HL-60 (cell line): ENCODE data around the gene ARFIP2.

ENCODE experiments used
- GABPA ChIP-seq: IDR thresholded peaks from 2 replicates; pipeline ENCODE4 v1.6.1; 2012; ENCODE audit warnings: low read depth
- TF ChIP-seq, protein P1 (sequence below): IDR thresholded peaks from one replicate; pipeline ENCODE4 v1.5.1; 2011; ENCODE audit warnings: low read length, control low read depth, inconsistent platforms; ENCODE audit not compliant: insufficient read depth

DNA sequence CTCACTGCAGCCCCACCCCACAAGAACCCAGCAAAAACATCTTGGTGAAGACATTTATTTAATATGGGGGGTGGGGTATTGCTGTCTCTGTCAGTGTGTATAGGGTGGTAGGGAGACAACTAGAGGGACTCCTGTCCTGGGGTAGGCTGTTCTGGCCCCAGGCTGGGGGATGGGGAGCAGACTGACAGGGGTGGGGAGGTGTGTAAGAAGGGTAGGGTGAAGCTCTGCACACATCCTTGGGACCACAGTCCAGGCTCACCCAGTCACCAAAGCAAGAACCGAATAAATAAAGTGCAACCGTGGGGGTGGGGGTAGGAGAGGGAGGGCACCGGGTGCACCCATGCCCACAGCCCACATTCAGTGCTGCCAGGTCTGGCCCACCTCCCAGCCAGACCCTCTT is 32.6 kb downstream of the ARFIP2 start:
- TF ChIP-seq, protein P1, sequence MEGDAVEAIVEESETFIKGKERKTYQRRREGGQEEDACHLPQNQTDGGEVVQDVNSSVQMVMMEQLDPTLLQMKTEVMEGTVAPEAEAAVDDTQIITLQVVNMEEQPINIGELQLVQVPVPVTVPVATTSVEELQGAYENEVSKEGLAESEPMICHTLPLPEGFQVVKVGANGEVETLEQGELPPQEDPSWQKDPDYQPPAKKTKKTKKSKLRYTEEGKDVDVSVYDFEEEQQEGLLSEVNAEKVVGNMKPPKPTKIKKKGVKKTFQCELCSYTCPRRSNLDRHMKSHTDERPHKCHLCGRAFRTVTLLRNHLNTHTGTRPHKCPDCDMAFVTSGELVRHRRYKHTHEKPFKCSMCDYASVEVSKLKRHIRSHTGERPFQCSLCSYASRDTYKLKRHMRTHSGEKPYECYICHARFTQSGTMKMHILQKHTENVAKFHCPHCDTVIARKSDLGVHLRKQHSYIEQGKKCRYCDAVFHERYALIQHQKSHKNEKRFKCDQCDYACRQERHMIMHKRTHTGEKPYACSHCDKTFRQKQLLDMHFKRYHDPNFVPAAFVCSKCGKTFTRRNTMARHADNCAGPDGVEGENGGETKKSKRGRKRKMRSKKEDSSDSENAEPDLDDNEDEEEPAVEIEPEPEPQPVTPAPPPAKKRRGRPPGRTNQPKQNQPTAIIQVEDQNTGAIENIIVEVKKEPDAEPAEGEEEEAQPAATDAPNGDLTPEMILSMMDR, result no peak
- TF ChIP-seq GABPA, result no peak
